GM12878 (cell line): ENCODE data around the gene RESP18. TPM values are rescaled to one million over a fixed set of nuclear protein-coding genes. Genes with fewer than 3 reads are reported as not detected.

ENCODE experiments used
- ATAC-seq: fragments of 200-7000 bp; cut with Tn5 transposase; 3 replicates; pipeline ENCODE4 v1.9.1; 2020; ENCODE audit warnings: mild to moderate bottlenecking, moderate library complexity
- BruUV-seq: library from RNA; stranded (reverse); fragments of 400-500 nt; replicated peaks from 2 replicates; lab custom pipeline; 2021; lab: Mats Ljungman, UMichigan
- CTCF ChIA-PET: fragments of 300-600 bp; sonication (Branson Sonifier 250); formaldehyde crosslinking; extraction: SDS; loops from one replicate; lab custom pipeline; 2021; ENCODE audit warnings: inconsistent platforms; lab: Yijun Ruan, JAX
- POLR2A ChIA-PET: fragments of 350-600 bp; formaldehyde crosslinking; extraction: SDS; loops from one replicate; lab custom pipeline; 2021; ENCODE audit warnings: inconsistent platforms; lab: Charles Lee
- RAD21 ChIA-PET: fragments of 300-600 bp; sonication (Branson Sonifier 250); formaldehyde crosslinking; loops from one replicate; lab custom pipeline; 2023; ENCODE audit warnings: antibody characterized with exemption; ENCODE audit not compliant: unreplicated experiment; lab: Charles Lee
- SMC1A ChIA-PET: fragments of 300-600 bp; sonication (Branson Sonifier 250); formaldehyde crosslinking; loops from one replicate; lab custom pipeline; 2023; ENCODE audit not compliant: unreplicated experiment, uncharacterized antibody; lab: Charles Lee
- DNase-seq: peaks from one replicate; pipeline ENCODE4 v3.0.0-alpha.2; 2011; ENCODE audit warnings: low read depth, low spot score
- FAIRE-seq: peaks from 3 replicates; lab custom pipeline; 2011; peaks lifted over from hg19 to GRCh38; lab: Jason Lieb, UNC
- H2AFZ ChIP-seq: 2 replicates; pipeline ENCODE4 v1.6.0; 2011; ENCODE audit warnings: low read depth, low read length, control low read depth; ENCODE audit not compliant: control insufficient read depth
- H3K27ac ChIP-seq: 2 replicates; pipeline ENCODE4 v1.5.1; 2011; ENCODE audit warnings: control low read depth; ENCODE audit not compliant: control insufficient read depth, insufficient read depth
- H3K27me3 ChIP-seq, 2 experiments: replicated peaks in 1 of 2; 2 replicates each; pipeline versions ENCODE4 v1.6.0 to v1.6.1; 2011; ENCODE audit warnings: low read length in 1 of 2; ENCODE audit not compliant: control insufficient read depth in 2 of 2, insufficient read depth in 2 of 2
- H3K36me3 ChIP-seq, 2 experiments: 2 replicates each; pipeline ENCODE4 v1.5.1; 2011; ENCODE audit warnings: low read length in 1 of 2; ENCODE audit not compliant: control insufficient read depth in 2 of 2, insufficient read depth in 2 of 2
- H3K4me1 ChIP-seq: 2 replicates; pipeline ENCODE4 v1.6.1; 2011; ENCODE audit warnings: mild to moderate bottlenecking, low read length, moderate library complexity, mixed read lengths; ENCODE audit not compliant: control insufficient read depth, insufficient read depth
- H3K4me2 ChIP-seq: 2 replicates; pipeline ENCODE4 v1.6.0; 2011; ENCODE audit warnings: control low read depth; ENCODE audit not compliant: control insufficient read depth, insufficient read depth
- H3K4me3 ChIP-seq: fragments of 200-600 bp; sonication (generic); 2 replicates; pipeline ENCODE4 v1.5.1; 2016
- H3K79me2 ChIP-seq: 2 replicates; pipeline ENCODE4 v1.6.0; 2011; ENCODE audit warnings: low read length; ENCODE audit not compliant: control insufficient read depth, insufficient read depth
- H3K9ac ChIP-seq: 2 replicates; pipeline ENCODE4 v1.8.0; 2011; ENCODE audit warnings: low read length, control low read depth, mixed read lengths; ENCODE audit not compliant: control insufficient read depth, insufficient read depth
- H3K9me3 ChIP-seq: replicated peaks from 3 replicates; pipeline ENCODE4 v1.5.1; 2011; ENCODE audit warnings: mild to moderate bottlenecking, low read length; ENCODE audit not compliant: control insufficient read depth, insufficient read depth
- H4K20me1 ChIP-seq: 2 replicates; pipeline ENCODE4 v1.6.0; 2011; ENCODE audit not compliant: control insufficient read depth, insufficient read depth
- ATF2 ChIP-seq: IDR thresholded peaks from 2 replicates; pipeline ENCODE4 v1.6.1; 2012; ENCODE audit warnings: low read length, inconsistent platforms
- ATF7 ChIP-seq: fragments of 450-650 bp; IDR thresholded peaks from 2 replicates; pipeline ENCODE4 v1.6.1; 2016; ENCODE audit warnings: low read depth, mild to moderate bottlenecking
- BACH1 ChIP-seq: fragments of 450-650 bp; IDR thresholded peaks from 2 replicates; pipeline ENCODE4 v1.6.1; 2017; ENCODE audit warnings: mild to moderate bottlenecking, borderline replicate concordance
- BRCA1 ChIP-seq: IDR thresholded peaks from 2 replicates; pipeline ENCODE4 v1.6.1; 2011; ENCODE audit warnings: low read depth, low read length, improper control_type of control experiment
- CEBPZ ChIP-seq: fragments of 150-350 bp; IDR thresholded peaks from 2 replicates; pipeline ENCODE4 v1.6.1; 2016; ENCODE audit warnings: low read depth, low read length
- CHD4 ChIP-seq: fragments of 200-600 bp; sonication (generic); IDR thresholded peaks from 2 replicates; pipeline ENCODE4 v1.6.1; 2016; ENCODE audit warnings: mild to moderate bottlenecking
- FOXK2 ChIP-seq: fragments of 450-650 bp; IDR thresholded peaks from 2 replicates; pipeline ENCODE4 v1.6.1; 2017; ENCODE audit warnings: mild to moderate bottlenecking, moderate library complexity
- IRF4 ChIP-seq: IDR thresholded peaks from 2 replicates; pipeline ENCODE4 v1.6.1; 2011; ENCODE audit warnings: low read depth, low read length
- KDM1A ChIP-seq: fragments of 200-600 bp; sonication (generic); IDR thresholded peaks from 2 replicates; pipeline ENCODE4 v1.6.1; 2016; ENCODE audit warnings: borderline replicate concordance
- MYB ChIP-seq: fragments of 150-350 bp; IDR thresholded peaks from 2 replicates; pipeline ENCODE4 v1.6.1; 2014; ENCODE audit warnings: mild to moderate bottlenecking, low read depth, low read length, borderline replicate concordance
- NR2C2 ChIP-seq: IDR thresholded peaks from 2 replicates; pipeline ENCODE4 v1.6.1; 2011; ENCODE audit warnings: borderline replicate concordance, low read depth; ENCODE audit not compliant: control insufficient read depth, insufficient read length
- RCOR1 ChIP-seq: conservative IDR thresholded peaks from 2 replicates; pipeline ENCODE4 v1.6.1; 2012; ENCODE audit warnings: low read depth, low read length, improper control_type of control experiment
- SP1 ChIP-seq: IDR thresholded peaks from one replicate; pipeline ENCODE4 v1.6.1; 2011; ENCODE audit warnings: low read depth, low read length
- SREBF2 ChIP-seq: IDR thresholded peaks from 2 replicates; pipeline ENCODE4 v1.6.1; 2012; ENCODE audit warnings: mild to moderate bottlenecking, low read length
- USF2 ChIP-seq: IDR thresholded peaks from 2 replicates; pipeline ENCODE4 v1.6.1; 2011; ENCODE audit warnings: low read depth, low read length, improper control_type of control experiment, borderline replicate concordance
- YBX1 ChIP-seq: fragments of 450-650 bp; IDR thresholded peaks from 2 replicates; pipeline ENCODE4 v1.6.1; 2016; ENCODE audit warnings: antibody characterized with exemption
- WGBS: methylation state at CpG from one replicate; pipeline ENCODE4 v1.1.6; 2016; ENCODE audit warnings: low lambda C conversion rate; ENCODE audit not compliant: insufficient replicate concordance, insufficient coverage; ENCODE audit errors: missing lambda C conversion rate; 5-methylcytosine and 5-hydroxymethylcytosine counted together
- in situ Hi-C: fragments of 300-500 bp; cut with MboI; formaldehyde crosslinking; loops from 9 replicates; pipeline ENCODE4 v1.14.3; 2018; ENCODE audit warnings: mixed read lengths
- intact Hi-C: fragments of 100-400 bp; cut with micrococcal nuclease; formaldehyde crosslinking; loops from one replicate; pipeline ENCODE4 v1.14.2; 2022; ENCODE audit not compliant: unreplicated experiment
- polyA plus RNA-seq, 11 experiments: library from polyadenylated mRNA; depleted of rRNA in 4 of 11; unstranded in 6 of 11; stranded (reverse) in 5 of 11; fragments of >200 nt; fragmentation: Nextera tagmentation in 4 of 11; fragmentation: Illumina TruSeq in 1 of 11; extraction: Ambion mirVana in 4 of 11; extraction: Trizol in 1 of 11; gene quantifications; 1 replicate in 1 of 11; 2 replicates in 10 of 11; pipeline versions ENCODE4 v1.2.1 to v1.2.3, GENCODE V29; 2011 to 2016; ENCODE audit warnings: inconsistent platforms in 2 of 11, missing spikeins in 2 of 11, low read depth in 1 of 11
- total RNA-seq, 4 experiments: library from RNA; depleted of rRNA in 3 of 4; stranded (reverse); fragments of >200 nt in 3 of 4; fragmentation: Illumina TruSeq in 1 of 4; extraction: Trizol in 1 of 4; gene quantifications; 2 replicates each; pipeline versions ENCODE4 v1.2.1 to v1.2.3, GENCODE V29; 2013 to 2021
- TF ChIP-seq, protein P1 (sequence below): IDR thresholded peaks from 2 replicates; pipeline ENCODE4 v1.6.1; 2011; ENCODE audit warnings: low read depth, mild to moderate bottlenecking, low read length, moderate library complexity, borderline replicate concordance; ENCODE audit errors: extremely low read depth

Gene RESP18
- total and polyA plus RNA-seq, 10 of the 15 experiments (the other 5 are each of a cell fraction or from before 2014, with no cell fraction given), result not detected

DNA sequence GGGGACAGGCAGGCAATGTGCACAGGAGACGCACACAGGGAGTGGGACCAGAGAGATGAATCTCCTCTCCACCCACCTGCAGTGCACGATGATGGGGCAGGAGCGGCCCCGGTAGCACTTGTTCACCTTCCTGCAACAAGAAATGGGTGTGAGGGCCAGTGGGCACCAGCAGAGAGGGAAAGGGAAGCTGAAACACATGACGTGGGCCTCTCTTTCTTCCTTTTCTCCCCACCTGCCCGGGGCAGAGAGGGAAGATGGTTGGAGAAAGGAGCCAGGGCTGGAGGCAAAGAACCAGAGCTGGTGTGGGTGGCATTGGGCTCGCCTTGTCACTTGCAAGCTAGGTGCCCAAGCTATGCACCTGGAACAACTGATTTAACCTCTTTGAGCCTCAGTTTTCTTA, 41.1 kb downstream of the RESP18 start (continued):
- TF ChIP-seq SREBF2, result no peak
- no peak for TF ChIP-seq RCOR1

GRCh38 chr2:219290381-219291171, 42.0 kb downstream of the RESP18 start:
- ChIA-PET CTCF (interaction anchor here (1.3 to 6.7 kb wide), 2 partner anchors 12 to 119 kb away, joined by 5 to 257 read pairs; partner anchors contain the start of gene DNAJB2), POLR2A (interaction anchor here (1.1 to 1.3 kb wide), 2 partner anchors 38 to 42 kb away, joined by 3 to 4 read pairs; partner anchors contain the start of gene TUBA4B), SMC1A (interaction anchor here (0.9 to 6.0 kb wide), 2 partner anchors 11 to 140 kb away, joined by 3 to 96 read pairs; partner anchors contain the start of gene DNAJB2), RAD21 (interaction anchor here (6.5 kb wide), 1 partner anchor 12 kb away, joined by 78 read pairs; the partner anchor contains the start of gene DNAJB2)
- H3K27ac ChIP-seq, result no peak overlapping the region
- no peak overlapping the region for H3K9ac ChIP-seq
- in situ Hi-C loops, result no loop called here
- DNase-seq (no peak), ATAC-seq (no peak), FAIRE-seq (no peak)
- no peaks in the 10 kb centered on the region for H3K9me3 ChIP-seq
- BruUV-seq, result no TSS peak
- no peaks in the 10 kb centered on the region for H3K36me3 ChIP-seq
- H2AFZ ChIP-seq, result no peak overlapping the region
- intact Hi-C loops, result no loop called here
- peaks cover 8% of the 10 kb centered on the region for H3K4me1 ChIP-seq
- no peaks in the 10 kb centered on the region for H4K20me1 ChIP-seq
- H3K4me2 ChIP-seq, result no peak overlapping the region
- 47% methylated on average over 16 of the region's 16 CpGs for WGBS
- H3K4me3 ChIP-seq, result no peak overlapping the region
- no peaks in the 10 kb centered on the region for H3K79me2 ChIP-seq
- H3K27me3 ChIP-seq, result peaks cover 0 to 3% of the 10 kb centered on the region in 2 experiments; a peak in 2 of 4 replicates
- no peak for TF ChIP-seq SP1
- TF ChIP-seq BACH1, result no peak
- TF ChIP-seq NR2C2, result no peak
- no peak for TF ChIP-seq KDM1A
- no peak for TF ChIP-seq FOXK2
- no peak for TF ChIP-seq SREBF2
- no peak for TF ChIP-seq CEBPZ
- no peak for TF ChIP-seq ATF7
- TF ChIP-seq USF2, result no peak
- no peak for TF ChIP-seq YBX1
- TF ChIP-seq IRF4, result no peak
- no peak for TF ChIP-seq BRCA1
- no peak for TF ChIP-seq ATF2
- no peak for TF ChIP-seq MYB
- TF ChIP-seq, protein P1, sequence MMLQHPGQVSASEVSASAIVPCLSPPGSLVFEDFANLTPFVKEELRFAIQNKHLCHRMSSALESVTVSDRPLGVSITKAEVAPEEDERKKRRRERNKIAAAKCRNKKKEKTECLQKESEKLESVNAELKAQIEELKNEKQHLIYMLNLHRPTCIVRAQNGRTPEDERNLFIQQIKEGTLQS, result no peak
- TF ChIP-seq CHD4, result no peak
